ENCODE measurements around the gene OR4D9.

DNA sequence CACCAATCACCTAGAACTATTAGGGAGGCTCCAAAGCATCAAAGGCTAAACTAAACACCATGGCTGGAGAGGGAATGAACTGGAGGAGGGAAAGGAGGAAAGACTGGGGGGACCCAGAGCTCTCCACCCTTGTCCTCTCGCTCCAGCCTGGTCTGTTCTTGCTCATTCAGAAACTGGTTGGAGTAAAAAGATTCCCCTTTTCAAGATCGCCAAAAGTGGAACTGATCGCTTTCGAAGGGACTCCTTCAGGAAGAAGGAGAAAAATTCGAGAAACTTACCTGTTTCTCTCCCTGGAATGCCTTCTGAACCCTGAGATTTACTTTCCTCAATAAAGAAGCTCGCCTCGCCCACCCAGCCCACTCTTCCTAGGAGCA is 46.9 kb downstream of the OR4D9 start:
- TF ChIP-seq, protein P1, sequence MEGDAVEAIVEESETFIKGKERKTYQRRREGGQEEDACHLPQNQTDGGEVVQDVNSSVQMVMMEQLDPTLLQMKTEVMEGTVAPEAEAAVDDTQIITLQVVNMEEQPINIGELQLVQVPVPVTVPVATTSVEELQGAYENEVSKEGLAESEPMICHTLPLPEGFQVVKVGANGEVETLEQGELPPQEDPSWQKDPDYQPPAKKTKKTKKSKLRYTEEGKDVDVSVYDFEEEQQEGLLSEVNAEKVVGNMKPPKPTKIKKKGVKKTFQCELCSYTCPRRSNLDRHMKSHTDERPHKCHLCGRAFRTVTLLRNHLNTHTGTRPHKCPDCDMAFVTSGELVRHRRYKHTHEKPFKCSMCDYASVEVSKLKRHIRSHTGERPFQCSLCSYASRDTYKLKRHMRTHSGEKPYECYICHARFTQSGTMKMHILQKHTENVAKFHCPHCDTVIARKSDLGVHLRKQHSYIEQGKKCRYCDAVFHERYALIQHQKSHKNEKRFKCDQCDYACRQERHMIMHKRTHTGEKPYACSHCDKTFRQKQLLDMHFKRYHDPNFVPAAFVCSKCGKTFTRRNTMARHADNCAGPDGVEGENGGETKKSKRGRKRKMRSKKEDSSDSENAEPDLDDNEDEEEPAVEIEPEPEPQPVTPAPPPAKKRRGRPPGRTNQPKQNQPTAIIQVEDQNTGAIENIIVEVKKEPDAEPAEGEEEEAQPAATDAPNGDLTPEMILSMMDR (IDR thresholded peaks at IDR 0.05; ENCODE audit: insufficient read depth, low read length) = no peak
- TF ChIP-seq GABPA (IDR thresholded peaks at IDR 0.05; ENCODE audit: low read depth) (no peak), SPI1 (IDR thresholded peaks at IDR 0.05; ENCODE audit: borderline replicate concordance, low read depth) (no peak)

Data from HL-60 (cell line).